ENCODE measurements around the gene BHLHA15.
A peak's percentile ranks its signal among the peaks of the same experiment; 100 is the strongest.
"Not testable (repeated sequence)": the region's sequence is repeated elsewhere in the genome, so short reads cannot be mapped to it uniquely, and the experiment has no call there.

The BHLHA15 gene

GRCh38 chr7:98210513-98211220, 572 bp upstream of the BHLHA15 start:
- peak; percentile 15 for DNase-seq (ENCODE audit: low spot score)

- DNase-seq (ENCODE audit: low spot score): no peak
These were observed 665 bp downstream of the BHLHA15 start for GRCh38 chr7:98211676-98212531.

- no peak for DNase-seq (ENCODE audit: low spot score)
These were observed 1.3 kb downstream of the BHLHA15 start for GRCh38 chr7:98212532-98213041.

DNA sequence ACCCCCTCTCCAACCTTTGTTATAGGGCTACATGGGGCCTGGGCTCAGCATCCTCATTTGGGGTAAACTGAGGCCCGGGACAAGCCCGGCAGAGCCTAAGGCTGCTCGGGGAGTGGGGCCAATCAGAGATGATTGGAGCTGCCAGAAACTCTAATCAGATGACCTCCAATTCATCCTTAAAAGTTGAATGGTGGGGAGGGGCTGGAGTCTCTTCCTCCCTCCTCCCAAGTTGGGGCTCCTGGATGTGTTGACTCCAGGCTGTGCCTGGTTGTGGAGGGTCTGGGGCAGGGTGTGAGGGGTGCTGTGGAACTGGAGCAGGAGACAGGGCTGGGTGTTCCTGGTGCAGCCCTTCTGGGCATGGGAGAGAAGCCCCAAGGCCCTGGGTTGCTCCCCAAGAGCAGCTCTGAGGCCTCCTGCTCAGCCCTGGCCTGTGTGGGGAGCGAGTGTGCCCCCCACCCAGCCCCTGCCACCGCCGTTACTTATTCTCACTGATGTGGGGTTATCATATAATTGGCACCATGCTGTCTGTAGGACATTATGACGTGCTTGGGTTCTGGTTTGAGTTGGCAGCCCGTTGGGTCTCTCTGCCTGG, 2.2 kb downstream of the BHLHA15 start:
- no peak for DNase-seq (ENCODE audit: low spot score)

- DNase-seq (ENCODE audit: low spot score): no peak
These were observed 2.9 kb downstream of the BHLHA15 start for GRCh38 chr7:98213888-98214810.

DNA sequence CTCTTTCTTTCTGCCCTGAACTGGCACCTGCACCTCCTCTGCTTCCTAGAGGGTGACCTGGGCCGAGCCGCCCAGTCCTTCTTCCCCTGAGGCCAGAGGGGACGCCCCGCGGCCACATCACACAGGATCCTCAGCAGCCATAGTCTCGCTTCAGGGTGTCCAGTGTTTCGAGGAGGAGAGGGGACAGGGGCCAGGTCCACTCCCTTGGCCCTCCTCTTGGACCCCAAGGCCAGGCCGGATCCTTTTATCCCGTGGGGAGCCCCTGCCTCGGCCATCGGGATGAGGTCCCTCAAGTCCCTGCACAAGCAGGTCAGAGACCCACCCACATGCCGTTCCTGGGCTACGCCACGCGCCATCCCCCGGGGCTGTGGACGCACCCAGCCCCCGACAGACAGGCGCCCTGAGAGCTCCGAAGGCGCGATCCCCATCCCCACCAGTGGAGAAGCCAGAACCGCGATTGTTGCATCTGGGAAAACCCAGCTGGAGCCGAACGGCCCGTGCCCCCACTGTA, 3.6 kb downstream of the BHLHA15 start:
- DNase-seq (ENCODE audit: low spot score): no peak

DNA sequence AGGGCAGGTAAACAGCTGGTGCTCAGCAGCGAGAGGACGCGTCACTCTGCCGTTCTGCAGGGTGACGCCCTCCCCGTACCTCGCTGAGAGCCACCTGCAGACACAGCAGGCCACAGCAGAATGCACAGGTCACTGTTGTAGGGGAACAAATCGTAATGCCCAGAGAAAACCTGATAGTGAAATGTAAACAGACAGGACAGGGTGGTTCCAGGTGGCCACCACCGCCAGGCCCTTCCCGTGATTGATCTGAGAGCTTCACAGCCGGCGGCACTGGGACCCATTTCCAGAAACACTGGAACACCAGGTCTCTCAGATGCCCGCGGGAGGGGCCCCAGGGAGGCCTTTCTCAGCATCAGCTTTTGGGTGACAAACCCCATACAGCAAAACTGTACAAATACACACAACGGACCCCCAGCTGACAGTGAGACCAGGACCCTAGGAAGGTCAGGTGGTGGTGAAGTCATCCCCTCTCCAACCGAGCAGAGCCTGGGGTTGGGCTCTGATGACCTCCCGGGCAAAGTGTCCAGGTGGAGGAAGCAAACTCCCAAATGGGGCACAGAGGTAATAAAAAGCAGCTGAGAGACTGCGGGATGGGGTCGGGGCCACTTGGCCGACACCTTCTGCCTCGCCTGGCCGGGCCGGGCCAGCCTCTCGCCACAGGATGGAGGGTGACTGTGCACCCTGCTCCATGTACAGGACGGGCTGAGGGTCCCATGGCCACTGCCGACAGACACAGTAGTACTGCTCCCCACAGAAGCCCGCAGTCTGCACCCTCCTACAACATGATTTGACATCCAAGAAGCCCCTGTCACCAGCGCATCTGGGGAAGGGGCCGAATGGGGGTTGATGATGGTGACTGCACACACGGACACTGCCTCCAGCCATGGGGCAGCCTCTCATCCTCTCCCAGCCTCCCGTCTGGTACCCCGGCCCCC, 4.6 kb downstream of the BHLHA15 start:
- DNase-seq (ENCODE audit: low spot score): no peak

GRCh38 chr7:98216941-98217622, 5.8 kb downstream of the BHLHA15 start:
- DNase-seq (ENCODE audit: low spot score): no peak

DNA sequence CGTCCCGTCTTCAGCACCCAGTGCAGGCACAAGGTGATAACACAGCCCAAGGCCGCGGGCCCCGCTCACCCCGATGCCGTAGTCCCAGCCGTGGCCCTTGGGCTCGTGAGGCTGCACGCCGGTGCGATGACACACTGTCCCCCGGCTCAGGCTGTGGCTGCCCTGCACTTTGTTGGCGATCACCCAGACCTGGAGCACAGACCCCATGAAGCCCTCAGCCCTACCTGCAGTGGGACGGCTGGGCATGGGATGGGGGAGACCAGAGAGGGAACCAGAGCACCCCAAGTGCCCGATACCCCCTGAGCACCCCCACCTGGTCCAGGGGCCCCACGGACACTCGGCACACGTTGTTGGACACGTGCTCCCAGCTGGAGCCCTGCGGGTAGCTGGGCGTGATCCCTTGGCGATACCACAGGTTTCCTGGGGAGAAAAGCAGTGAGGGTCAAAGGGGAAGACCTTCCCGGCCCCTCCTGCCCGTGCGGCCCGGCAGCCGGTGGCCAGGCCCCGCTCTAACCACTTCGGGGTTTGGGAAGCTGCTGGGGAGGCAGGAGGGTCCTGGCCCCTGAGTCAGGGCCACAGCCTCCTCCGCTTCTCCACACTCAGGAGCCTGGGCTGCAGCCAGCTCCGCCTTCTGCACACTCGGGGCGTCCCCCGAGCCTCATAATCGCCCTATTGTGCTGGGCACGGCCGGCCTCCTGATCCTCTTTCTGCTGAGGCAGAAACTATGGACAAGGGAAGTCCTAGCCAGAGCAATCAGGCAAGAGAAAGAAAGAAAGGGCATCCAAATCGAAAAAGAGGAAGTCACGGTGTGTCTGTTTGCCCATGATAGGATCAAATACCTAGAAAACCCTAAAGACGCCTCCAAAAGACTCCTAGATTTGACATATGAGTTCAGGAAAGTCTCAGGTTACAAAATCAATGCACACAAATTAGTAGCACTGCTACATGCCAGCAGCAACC, 6.7 kb downstream of the BHLHA15 start:
- DNase-seq (ENCODE audit: low spot score): no peak

DNA sequence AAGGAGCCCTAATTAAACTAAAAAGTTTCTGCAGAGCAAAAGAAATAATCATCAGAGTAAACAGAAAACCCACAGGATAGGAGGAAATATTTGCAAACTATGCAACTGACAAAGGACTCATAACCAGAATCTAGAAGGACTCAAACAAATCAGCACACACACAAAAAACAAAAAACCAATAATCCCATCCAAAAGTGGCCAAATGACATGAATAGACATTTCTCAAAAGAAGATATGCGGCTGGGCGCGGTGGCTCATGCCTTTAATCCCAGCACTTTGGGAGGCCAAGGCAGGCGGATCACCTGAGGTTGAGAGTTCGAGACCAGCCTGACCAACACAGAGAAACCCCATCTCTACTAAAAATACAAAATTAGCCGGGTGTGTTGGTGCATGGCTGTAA, 8.1 kb downstream of the BHLHA15 start:
- not testable (repeated sequence) for DNase-seq (ENCODE audit: low spot score)

- DNase-seq (ENCODE audit: low spot score): no peak
These were observed 10.6 kb downstream of the BHLHA15 start for GRCh38 chr7:98221611-98222532.

DNA sequence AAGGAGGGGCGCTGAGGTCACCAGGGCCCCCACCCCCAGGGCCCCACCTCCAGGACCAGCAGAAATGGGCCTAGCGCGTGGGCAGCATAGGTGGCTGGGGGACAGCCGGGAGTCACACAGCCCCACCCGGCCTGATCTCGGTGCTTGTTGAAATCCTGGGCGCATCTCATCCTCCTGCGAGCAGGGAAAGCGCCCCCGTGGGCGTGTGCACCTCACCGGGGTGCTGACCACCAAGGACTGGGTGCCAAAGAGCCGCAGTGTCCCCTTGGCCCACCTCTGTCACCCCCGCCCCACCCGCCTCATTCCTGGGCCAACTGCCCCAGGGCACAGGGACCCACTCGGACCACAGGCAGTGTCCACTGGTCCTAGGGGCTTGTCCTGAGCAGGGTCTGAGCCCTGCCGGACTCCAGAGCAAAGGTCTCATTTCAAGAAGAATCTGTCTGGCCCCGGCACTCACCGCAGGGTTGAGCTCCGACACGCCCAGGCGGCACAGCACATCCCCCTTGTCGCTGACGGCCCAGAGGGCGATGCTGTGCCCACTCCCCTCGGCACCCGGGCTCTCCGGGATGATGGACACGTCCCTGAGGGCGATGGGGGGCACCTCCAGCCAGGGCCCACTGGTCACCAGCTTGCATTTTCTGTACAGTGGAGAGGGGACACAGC, 11.4 kb downstream of the BHLHA15 start:
- DNase-seq (ENCODE audit: low spot score): no peak

GRCh38 chr7:98223351-98223897, 12.2 kb downstream of the BHLHA15 start:
- no peak for DNase-seq (ENCODE audit: low spot score)

DNA sequence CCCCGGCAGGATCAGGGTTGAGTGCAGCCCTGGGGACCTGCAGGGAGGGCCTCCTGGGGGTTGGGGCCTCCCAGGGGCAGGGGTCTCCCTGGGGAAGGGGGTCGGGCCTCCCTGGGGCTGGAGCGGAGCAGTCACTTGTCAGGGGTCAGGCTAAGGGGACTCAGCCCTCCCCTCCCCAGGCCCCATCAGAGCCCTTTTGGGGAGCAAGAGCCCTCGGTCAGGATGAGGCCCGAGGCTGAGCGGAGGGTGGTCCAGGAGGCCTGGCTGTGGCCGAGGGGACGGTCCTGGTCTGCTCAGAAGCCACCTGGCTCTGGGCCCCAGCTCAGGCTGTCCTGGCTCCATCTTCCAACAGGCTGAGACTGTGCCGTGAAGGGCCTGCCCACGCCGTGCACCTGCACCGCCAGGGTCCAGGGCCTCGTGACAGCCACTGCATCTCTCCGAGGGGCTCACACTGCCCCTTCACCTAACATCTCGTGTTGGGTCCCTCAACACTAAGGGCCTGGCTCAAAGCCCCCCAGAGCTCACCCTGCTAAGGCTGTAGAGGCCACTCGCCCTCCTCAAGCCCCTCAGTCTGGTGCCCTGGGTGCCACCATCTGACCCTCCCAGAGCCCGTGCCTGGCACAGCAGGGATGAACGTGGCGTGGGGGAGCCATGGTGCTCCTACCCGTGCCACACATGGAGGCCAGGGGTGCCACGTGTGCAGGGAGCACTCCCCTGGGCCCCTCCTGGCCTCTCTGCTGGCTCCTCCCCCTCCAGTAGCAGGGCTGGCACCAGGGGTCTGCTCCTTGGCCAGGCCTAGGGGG, 12.9 kb downstream of the BHLHA15 start:
- no peak for DNase-seq (ENCODE audit: low spot score)

- DNase-seq (ENCODE audit: low spot score): no peak
These were observed 13.5 kb downstream of the BHLHA15 start for GRCh38 chr7:98224701-98225181.

All from LoVo (cell line).